Measurements from ENCODE around the gene TPST1.

The TPST1 gene

GRCh38 chr7:66277492-66277891 is 72.4 kb downstream of the TPST1 start:
- CTCF ChIA-PET: no interaction called here
- POLR2A ChIA-PET: no interaction called here
- TF ChIP-seq ZNF384 (IDR thresholded peaks at IDR 0.05) (no peak), FOXK2 (IDR thresholded peaks at IDR 0.05) (no peak), FOXM1 (IDR thresholded peaks at IDR 0.05; ENCODE audit: borderline replicate concordance) (no peak), TARDBP (IDR thresholded peaks at IDR 0.05) (no peak), ARNT (IDR thresholded peaks at IDR 0.05) (no peak), CTBP1 (IDR thresholded peaks at IDR 0.05; ENCODE audit: borderline replicate concordance) (no peak), NFRKB (IDR thresholded peaks at IDR 0.05) (no peak), LEF1 (IDR thresholded peaks at IDR 0.05; ENCODE audit: borderline replicate concordance) (no peak), SUZ12 (IDR thresholded peaks at IDR 0.05) (no peak), ELF4 (IDR thresholded peaks at IDR 0.05) (no peak), L3MBTL2 (conservative IDR thresholded peaks at IDR 0.05) (no peak), HDGF (IDR thresholded peaks at IDR 0.05; ENCODE audit: borderline replicate concordance) (no peak), BHLHE40 (IDR thresholded peaks at IDR 0.05; ENCODE audit: borderline replicate concordance) (no peak), FOXA1 (IDR thresholded peaks at IDR 0.05) (no peak), PKNOX1 (IDR thresholded peaks at IDR 0.05) (no peak), SP1 (IDR thresholded peaks at IDR 0.05) (no peak)
- DNase-seq (ENCODE audit: extremely low spot score): no peak

- ChIA-PET CTCF (interaction anchor here (0.5 kb wide), 1 partner anchor 761 kb away, joined by 3 read pairs; no protein-coding TSS in a partner anchor), POLR2A (no interaction called here)
- no peak for DNase-seq (ENCODE audit: extremely low spot score)
- TF ChIP-seq TARDBP (IDR thresholded peaks at IDR 0.05) (no peak), CTBP1 (IDR thresholded peaks at IDR 0.05; ENCODE audit: borderline replicate concordance) (no peak), NFRKB (IDR thresholded peaks at IDR 0.05) (no peak), ELF4 (IDR thresholded peaks at IDR 0.05) (no peak), SUZ12 (IDR thresholded peaks at IDR 0.05) (no peak), FOXM1 (IDR thresholded peaks at IDR 0.05; ENCODE audit: borderline replicate concordance) (no peak), FOXK2 (IDR thresholded peaks at IDR 0.05) (no peak), SP1 (IDR thresholded peaks at IDR 0.05) (no peak), PKNOX1 (IDR thresholded peaks at IDR 0.05) (no peak), BHLHE40 (IDR thresholded peaks at IDR 0.05; ENCODE audit: borderline replicate concordance) (no peak), L3MBTL2 (conservative IDR thresholded peaks at IDR 0.05) (no peak), ZNF384 (IDR thresholded peaks at IDR 0.05) (no peak), HDGF (IDR thresholded peaks at IDR 0.05; ENCODE audit: borderline replicate concordance) (no peak), LEF1 (IDR thresholded peaks at IDR 0.05; ENCODE audit: borderline replicate concordance) (no peak), ARNT (IDR thresholded peaks at IDR 0.05) (no peak), FOXA1 (IDR thresholded peaks at IDR 0.05) (no peak)
Measured at GRCh38 chr7:66279912-66280311, 74.8 kb downstream of the TPST1 start.

GRCh38 chr7:66281678-66282590 is 76.8 kb downstream of the TPST1 start:
- CTCF ChIA-PET: no interaction called here
- no peak for DNase-seq (ENCODE audit: extremely low spot score)
- TF ChIP-seq NFRKB (IDR thresholded peaks at IDR 0.05) (no peak), FOXA1 (IDR thresholded peaks at IDR 0.05) (no peak), ZNF384 (IDR thresholded peaks at IDR 0.05) (no peak), TARDBP (IDR thresholded peaks at IDR 0.05) (no peak), SUZ12 (IDR thresholded peaks at IDR 0.05) (no peak), CTBP1 (IDR thresholded peaks at IDR 0.05; ENCODE audit: borderline replicate concordance) (no peak), HDGF (IDR thresholded peaks at IDR 0.05; ENCODE audit: borderline replicate concordance) (no peak), BHLHE40 (IDR thresholded peaks at IDR 0.05; ENCODE audit: borderline replicate concordance) (no peak), LEF1 (IDR thresholded peaks at IDR 0.05; ENCODE audit: borderline replicate concordance) (no peak), ARNT (IDR thresholded peaks at IDR 0.05) (no peak), L3MBTL2 (conservative IDR thresholded peaks at IDR 0.05) (no peak), SP1 (IDR thresholded peaks at IDR 0.05) (no peak), FOXM1 (IDR thresholded peaks at IDR 0.05; ENCODE audit: borderline replicate concordance) (no peak)
- POLR2A ChIA-PET: interaction anchor here (1.3 kb wide), 1 partner anchor 77 kb away, joined by 4 read pairs; the partner anchor contains the start of gene TPST1

GRCh38 chr7:66282591-66282935 is 77.4 kb downstream of the TPST1 start:
- no peak for DNase-seq (ENCODE audit: extremely low spot score)
- TF ChIP-seq BHLHE40 (IDR thresholded peaks at IDR 0.05; ENCODE audit: borderline replicate concordance): no peak
- ChIA-PET CTCF (no interaction called here), POLR2A (interaction anchor here (1.3 kb wide), 1 partner anchor 78 kb away, joined by 4 read pairs; the partner anchor contains the start of gene TPST1)

GRCh38 chr7:66283003-66283920 is 78.1 kb downstream of the TPST1 start:
- ChIA-PET POLR2A (interaction anchor here (1.3 kb wide), 1 partner anchor 78 kb away, joined by 4 read pairs; the partner anchor contains the start of gene TPST1), CTCF (interaction anchor here (0.6 kb wide), 1 partner anchor 38 kb away, joined by 5 read pairs; no protein-coding TSS in a partner anchor)
- no peak for DNase-seq (ENCODE audit: extremely low spot score)
- TF ChIP-seq ARNT (IDR thresholded peaks at IDR 0.05) (no peak), L3MBTL2 (conservative IDR thresholded peaks at IDR 0.05) (no peak), ELF4 (IDR thresholded peaks at IDR 0.05) (no peak), NFRKB (IDR thresholded peaks at IDR 0.05) (no peak), FOXA1 (IDR thresholded peaks at IDR 0.05) (no peak), SUZ12 (IDR thresholded peaks at IDR 0.05) (no peak), FOXM1 (IDR thresholded peaks at IDR 0.05; ENCODE audit: borderline replicate concordance) (no peak), ZNF384 (IDR thresholded peaks at IDR 0.05) (no peak), BHLHE40 (IDR thresholded peaks at IDR 0.05; ENCODE audit: borderline replicate concordance) (no peak), TARDBP (IDR thresholded peaks at IDR 0.05) (no peak), LEF1 (IDR thresholded peaks at IDR 0.05; ENCODE audit: borderline replicate concordance) (no peak), SP1 (IDR thresholded peaks at IDR 0.05) (no peak), CTBP1 (IDR thresholded peaks at IDR 0.05; ENCODE audit: borderline replicate concordance) (no peak), HDGF (IDR thresholded peaks at IDR 0.05; ENCODE audit: borderline replicate concordance) (no peak), FOXK2 (IDR thresholded peaks at IDR 0.05) (no peak), PKNOX1 (IDR thresholded peaks at IDR 0.05) (no peak)
